Ovary (tissue), 10 donors: Measurements from ENCODE around the gene MYO1C. TPM values are rescaled to one million over a fixed set of nuclear protein-coding genes. Genes with fewer than 3 reads are reported as not detected.

Source experiments
- DNase-seq, 5 donors: peaks; one replicate each; pipeline ENCODE4 v3.0.0-alpha.2; 2019 to 2020
- H3K27ac ChIP-seq, 2 donors: fragments of 200-600 bp; one replicate each; pipeline versions ENCODE4 v1.5.1 to v1.8.0; 2019 to 2022
- H3K27me3 ChIP-seq: fragments of 200-600 bp; one replicate; pipeline ENCODE4 v1.8.0; 2022
- H3K36me3 ChIP-seq: fragments of 200-600 bp; sonication (generic); one replicate; pipeline ENCODE4 v1.5.1; 2019
- H3K4me1 ChIP-seq: one replicate; pipeline ENCODE4 v1.8.1; 2013; ENCODE audit warnings: mild to moderate bottlenecking, moderate library complexity; ENCODE audit not compliant: insufficient read depth
- H3K4me3 ChIP-seq: fragments of 200-600 bp; sonication (generic); one replicate; pipeline ENCODE4 v1.5.1; 2017
- H3K9me3 ChIP-seq, 2 donors: fragments of 200-600 bp in 1 of 2; sonication (generic) in 1 of 2; one replicate each; pipeline versions ENCODE4 v1.5.1 to v1.8.1; 2013 to 2019; ENCODE audit warnings: mild to moderate bottlenecking in 1 of 2, moderate library complexity in 1 of 2
- CTCF ChIP-seq, 3 donors: fragments of 450-650 bp in 2 of 3; fragments of 200-600 bp in 1 of 3; IDR thresholded peaks; one replicate each; pipeline versions ENCODE4 v1.5.1 to v1.8.0; 2016 to 2022; ENCODE audit warnings: antibody characterized with exemption in 3 of 3, mild to moderate bottlenecking in 1 of 3
- EP300 ChIP-seq: sonication (generic); formaldehyde crosslinking; IDR thresholded peaks from one replicate; pipeline ENCODE4 v1.6.1; 2017; ENCODE audit warnings: antibody characterized with exemption
- POLR2A ChIP-seq: fragments of 450-650 bp; IDR thresholded peaks from one replicate; pipeline ENCODE4 v1.6.1; 2017; ENCODE audit warnings: antibody characterized with exemption, mild to moderate bottlenecking, moderate library complexity
- WGBS, 3 donors: extraction: QIAGEN DNeasy Blood & Tissue Kit in 1 of 3; methylation state at CpG; one replicate each; pipeline versions ENCODE4 v1.1.5 to v1.1.7; 2013 to 2017; 5-methylcytosine and 5-hydroxymethylcytosine counted together
- intact Hi-C, 4 donors: fragments of 100-400 bp; cut with DNase I; formaldehyde crosslinking; loops; one replicate each; pipeline versions ENCODE4 v1.11.0 to v1.15.1; 2022 to 2023
- long read RNA-seq, 3 donors: library from polyadenylated mRNA in 2 of 3; unstranded in 2 of 3; transcript quantifications; one replicate each; pipeline ENCODE4 v2.0.0 and lab custom pipeline, GENCODE V29; 2021 to 2026
- polyA plus RNA-seq, 2 donors: library from polyadenylated mRNA; stranded (reverse); fragments of 200-250 nt in 1 of 2; fragments of 350-450 nt in 1 of 2; fragmentation: Illumina TruSeq in 1 of 2; extraction: RNeasy Lipid Tissue Mini Kit (QIAGEN cat#74804) in 1 of 2; gene quantifications; one replicate each; pipeline ENCODE4 v1.2.3, GENCODE V29; 2013 to 2014
- total RNA-seq, 7 donors: library from RNA; depleted of rRNA in 2 of 7; stranded (reverse); fragments of >200 nt in 2 of 7; fragmentation: NEBNext Ultra II Directional in 3 of 7; extraction: Animal tissue kit (Norgen Biotek cat#: 25700) in 3 of 7; gene quantifications; one replicate each; pipeline versions ENCODE4 v1.1.0 to v1.2.4, GENCODE V29; 2016 to 2023
- donor health status: DM: no; HTN: no; CAD: no; lungs with moderate emphysema.
- donor health status: DM: no; HTN: no; CAD: no.
- donor health status: Bipolar disorder and iron deficiency.
- donor health status: DM: yes; HTN: yes; CAD: no.
- donor health status: DM: no; HTN: no; CAD: no.
- donor health status: DM: yes; HTN: yes; CAD: no.

MYO1C gene
- 100 to 1,000 TPM in 5 of 7 donors, 10 to 100 TPM in 2; 41.8 to 140 (median 106) TPM for total RNA-seq
- polyA plus RNA-seq = 10 to 100 TPM; 49.4 to 72.2 TPM
- long read RNA-seq, donor 1, full-length matches to known transcripts = 31 of 144 reads
- long read RNA-seq, donor 1, partial matches to known transcripts = 84 of 144 reads
- long read RNA-seq, donor 1, other reads (novel, unspliced or antisense) = 29 of 144 reads
- long read RNA-seq, donor 2, full-length matches to known transcripts = 2 of 2 reads
- long read RNA-seq, donor 2, partial matches to known transcripts = 0 of 2 reads
- long read RNA-seq, donor 2, other reads (novel, unspliced or antisense) = 0 of 2 reads
- long read RNA-seq, donor 3, full-length matches to known transcripts = 149 of 232 reads
- long read RNA-seq, donor 3, partial matches to known transcripts = 45 of 232 reads
- long read RNA-seq, donor 3, other reads (novel, unspliced or antisense) = 38 of 232 reads

GRCh38 chr17:1492249-1493206 is at the start of gene MYO1C:
Gene MYO1C, minus strand, starts transcription at chr17:1492686. Its CDS starts 199 bp downstream, at chr17:1492487.
- TF ChIP-seq CTCF (IDR thresholded peaks at IDR 0.05) = no peak
- TF ChIP-seq EP300 = no peak
- TF ChIP-seq POLR2A = no peak
- no peaks in the 10 kb centered on the region for H3K9me3 ChIP-seq
- peaks cover 6% of the 10 kb centered on the region for H3K4me1 ChIP-seq
- peak in 4 of 5 donors; percentile 46 to 62 (median 56) for DNase-seq
- 76 to 82% (median 80%) methylated on average over 33 to 35 of the region's 35 CpGs for WGBS, 3 donors
- no peaks in the 10 kb centered on the region for H3K36me3 ChIP-seq
- intact Hi-C loops = loop anchor here in 1 of 4 donors (10.0 kb wide), 1 partner anchor 108 kb away; no protein-coding TSS in a partner anchor
- peak within 1 kb of the TSS; percentile 56 for H3K4me3 ChIP-seq
- no peaks in the 10 kb centered on the region for H3K27me3 ChIP-seq
- H3K27ac ChIP-seq = peak within 1 kb of the TSS; percentile 87 to 91

DNA sequence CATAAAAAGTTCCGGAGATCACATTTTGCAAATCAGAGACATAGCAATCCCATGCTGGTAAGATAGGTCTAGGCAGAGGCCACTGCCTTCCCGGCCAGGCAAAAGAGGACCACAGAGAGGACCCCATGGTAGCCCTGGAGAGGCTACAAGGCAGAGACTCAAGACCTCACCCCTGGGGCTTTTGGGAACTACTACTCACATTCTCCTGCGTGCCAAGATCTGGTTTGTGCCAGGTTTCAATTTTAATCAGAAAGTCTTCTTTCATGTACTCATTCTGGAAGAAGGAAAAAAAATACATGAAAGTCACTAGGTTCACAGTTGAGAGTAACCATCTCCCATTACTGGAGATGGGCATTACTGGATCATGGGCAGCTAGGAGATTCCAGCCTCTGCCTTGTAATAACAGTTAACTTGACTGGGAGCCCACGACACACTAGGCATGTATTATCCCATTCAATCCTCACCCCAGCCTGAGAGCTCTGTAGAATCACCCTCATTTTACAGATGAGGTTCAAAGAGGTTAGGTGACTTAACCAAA is 49.0 kb upstream of the MYO1C start:
- Histone ChIP-seq H3K4me3 (no peak overlapping the region), H3K9me3 (no peaks in the 10 kb centered on the region), H3K36me3 (no peaks in the 10 kb centered on the region), H3K27ac (no peak overlapping the region), H3K4me1 (no peaks in the 10 kb centered on the region), H3K27me3 (no peaks in the 10 kb centered on the region)
- no peak for DNase-seq
- 93 to 96% (median 94%) methylated on average over 4 of the region's 4 CpGs for WGBS, 3 donors
- intact Hi-C loops = no loop called here
- TF ChIP-seq CTCF (IDR thresholded peaks at IDR 0.05) (no peak), EP300 (no peak), POLR2A (no peak)

- Histone ChIP-seq H3K4me1 (no peaks in the 10 kb centered on the region), H3K36me3 (no peaks in the 10 kb centered on the region), H3K27me3 (no peaks in the 10 kb centered on the region), H3K9me3 (no peaks in the 10 kb centered on the region), H3K4me3 (no peak overlapping the region), H3K27ac (no peak overlapping the region)
- intact Hi-C loops = no loop called here
- TF ChIP-seq POLR2A (no peak), EP300 (no peak), CTCF (IDR thresholded peaks at IDR 0.05) (no peak)
- no peak for DNase-seq
- 92 to 94% (median 92%) methylated on average over 15 of the region's 15 CpGs for WGBS, 3 donors
These were observed 47.3 kb upstream of the MYO1C start for GRCh38 chr17:1539811-1540210.

- Histone ChIP-seq H3K36me3 (no peaks in the 10 kb centered on the region), H3K4me1 (no peaks in the 10 kb centered on the region), H3K27ac (no peak overlapping the region), H3K4me3 (no peak overlapping the region), H3K27me3 (no peaks in the 10 kb centered on the region), H3K9me3 (no peaks in the 10 kb centered on the region)
- DNase-seq = no peak
- intact Hi-C loops = no loop called here
- TF ChIP-seq POLR2A (no peak), CTCF (IDR thresholded peaks at IDR 0.05) (no peak), EP300 (no peak)
- WGBS, 3 donors = 79 to 90% (median 85%) methylated on average over 4 of the region's 4 CpGs
These were observed 43.3 kb upstream of the MYO1C start for GRCh38 chr17:1535737-1536136.
